Fibroblast of pulmonary artery (primary cell): ENCODE results near the gene RAB9A.
A peak's percentile ranks its signal among the peaks of the same experiment; 100 is the strongest.

Experiments used
- DNase-seq: peaks from one replicate; pipeline ENCODE4 v3.0.0-alpha.2; 2010; ENCODE audit warnings: low read depth
- H3K4me3 ChIP-seq: replicated peaks from 2 replicates; pipeline ENCODE4 v1.5.1; 2011; ENCODE audit warnings: low read depth, mild to moderate bottlenecking, control low read depth, low read length, moderate library complexity
- TF ChIP-seq, protein P1 (sequence below): IDR thresholded peaks from 2 replicates; pipeline ENCODE4 v1.5.1; 2011; ENCODE audit warnings: mild to moderate bottlenecking, control low read depth, low read length, inconsistent platforms; ENCODE audit errors: missing control alignments

RAB9A gene

DNA sequence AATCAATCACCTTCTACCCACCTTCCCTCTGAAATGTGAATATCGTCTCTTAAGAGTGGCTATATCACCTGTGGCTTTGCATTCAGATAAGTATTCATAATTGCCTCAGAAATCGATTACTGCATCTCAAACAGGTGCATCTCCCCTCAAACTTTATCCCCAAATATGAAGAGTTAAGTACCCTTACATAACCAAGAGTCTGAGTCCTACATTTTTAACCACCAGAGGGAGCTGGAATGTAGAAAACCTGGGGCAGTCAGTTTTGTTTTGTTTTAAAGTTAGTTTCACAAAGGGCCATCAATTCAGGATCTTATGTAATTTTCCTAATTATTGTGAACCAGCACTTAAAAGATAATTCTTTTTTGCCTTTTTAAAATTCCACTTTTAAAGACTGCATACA is 30.3 kb upstream of the RAB9A start:
- peak; percentile 69 for DNase-seq
- TF ChIP-seq, protein P1, sequence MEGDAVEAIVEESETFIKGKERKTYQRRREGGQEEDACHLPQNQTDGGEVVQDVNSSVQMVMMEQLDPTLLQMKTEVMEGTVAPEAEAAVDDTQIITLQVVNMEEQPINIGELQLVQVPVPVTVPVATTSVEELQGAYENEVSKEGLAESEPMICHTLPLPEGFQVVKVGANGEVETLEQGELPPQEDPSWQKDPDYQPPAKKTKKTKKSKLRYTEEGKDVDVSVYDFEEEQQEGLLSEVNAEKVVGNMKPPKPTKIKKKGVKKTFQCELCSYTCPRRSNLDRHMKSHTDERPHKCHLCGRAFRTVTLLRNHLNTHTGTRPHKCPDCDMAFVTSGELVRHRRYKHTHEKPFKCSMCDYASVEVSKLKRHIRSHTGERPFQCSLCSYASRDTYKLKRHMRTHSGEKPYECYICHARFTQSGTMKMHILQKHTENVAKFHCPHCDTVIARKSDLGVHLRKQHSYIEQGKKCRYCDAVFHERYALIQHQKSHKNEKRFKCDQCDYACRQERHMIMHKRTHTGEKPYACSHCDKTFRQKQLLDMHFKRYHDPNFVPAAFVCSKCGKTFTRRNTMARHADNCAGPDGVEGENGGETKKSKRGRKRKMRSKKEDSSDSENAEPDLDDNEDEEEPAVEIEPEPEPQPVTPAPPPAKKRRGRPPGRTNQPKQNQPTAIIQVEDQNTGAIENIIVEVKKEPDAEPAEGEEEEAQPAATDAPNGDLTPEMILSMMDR = peak; percentile 59
- H3K4me3 ChIP-seq = peak overlapping the region; percentile 19

DNA sequence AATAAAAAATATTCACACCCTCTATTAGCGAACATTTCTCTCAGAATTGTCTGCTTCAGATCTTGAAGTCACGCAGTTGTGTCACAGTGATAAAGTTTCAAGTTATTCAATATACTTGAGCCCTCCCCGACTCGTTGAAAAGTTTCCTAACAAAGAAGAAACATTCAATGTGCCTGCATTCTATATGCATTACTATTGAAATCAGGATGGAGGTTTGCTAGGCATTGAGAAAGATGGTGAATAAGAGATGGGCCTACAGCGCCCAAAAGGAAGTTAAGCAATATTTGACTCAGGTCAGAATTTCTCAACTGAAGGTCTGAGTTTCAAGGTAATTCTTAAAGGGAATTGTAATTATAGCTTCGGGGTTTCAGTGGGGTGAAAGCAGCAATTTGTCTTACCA is 29.9 kb upstream of the RAB9A start:
- peak; percentile 76 for DNase-seq
- TF ChIP-seq, protein P1 = no peak
- H3K4me3 ChIP-seq = peak overlapping the region; percentile 19

DNA sequence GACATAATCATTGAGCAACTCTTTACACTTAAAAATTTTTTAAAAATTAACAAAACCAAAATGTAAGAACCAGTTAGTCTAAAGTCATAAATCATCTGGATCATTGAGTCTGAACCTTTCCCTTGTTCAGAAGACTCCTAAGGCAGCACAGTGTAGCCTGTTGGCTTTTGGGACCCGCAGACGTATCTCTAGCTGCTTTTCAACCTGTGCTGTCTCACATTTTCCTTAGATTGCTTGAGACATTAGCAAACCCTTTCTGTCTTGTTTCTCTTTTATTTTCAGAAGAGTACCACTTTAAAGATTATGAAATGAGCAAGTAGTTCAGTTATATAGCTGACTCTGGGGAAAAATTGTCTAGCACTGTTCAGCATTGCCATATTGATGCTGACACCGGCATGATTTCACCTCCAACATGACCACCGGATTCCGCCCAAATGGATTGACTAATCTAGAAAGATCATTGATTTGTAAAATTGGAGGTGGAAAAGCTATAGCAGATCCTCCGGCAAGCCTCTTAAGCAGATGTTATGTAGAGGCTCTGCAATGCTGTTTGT is 27.1 kb upstream of the RAB9A start:
- H3K4me3 ChIP-seq = no peak overlapping the region
- TF ChIP-seq, protein P1 = no peak
- no peak for DNase-seq

DNA sequence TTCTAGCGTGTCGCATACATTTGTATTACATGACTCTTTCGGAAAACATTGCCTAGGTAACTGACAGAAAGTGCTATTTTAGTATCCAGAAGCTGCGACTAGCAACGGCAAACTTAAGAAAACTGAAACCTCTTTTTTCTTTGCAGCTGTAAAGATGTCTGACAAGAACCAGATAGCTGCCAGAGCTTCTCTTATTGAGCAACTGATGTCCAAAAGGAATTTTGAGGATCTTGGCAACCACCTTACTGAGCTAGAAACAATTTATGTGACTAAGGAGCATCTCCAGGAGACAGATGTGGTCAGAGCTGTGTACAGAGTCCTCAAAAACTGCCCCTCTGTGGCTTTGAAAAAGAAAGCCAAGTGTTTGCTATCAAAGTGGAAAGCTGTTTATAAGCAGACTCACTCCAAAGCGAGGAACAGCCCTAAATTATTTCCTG is 26.6 kb upstream of the RAB9A start:
- H3K4me3 ChIP-seq = no peak overlapping the region
- TF ChIP-seq, protein P1 = no peak
- DNase-seq = peak; percentile 51

DNA sequence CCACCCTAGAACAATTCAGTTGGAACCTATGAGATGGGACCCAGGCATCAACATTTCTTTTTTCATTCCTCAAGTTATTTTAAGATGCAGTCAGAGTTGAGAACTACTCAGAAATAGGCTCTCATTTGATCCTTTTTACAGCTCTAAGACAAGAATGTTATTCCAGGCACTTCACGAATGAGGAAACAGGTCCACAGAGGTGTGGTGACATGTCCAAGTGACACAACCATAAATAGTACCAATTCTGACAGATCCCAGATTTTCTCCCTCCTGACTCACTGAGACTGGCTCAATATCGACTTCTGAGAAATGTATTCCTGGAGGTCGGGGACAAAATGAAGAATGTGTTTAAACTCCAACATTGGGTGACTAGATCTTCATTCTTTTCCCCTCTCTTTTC is 24.9 kb upstream of the RAB9A start:
- TF ChIP-seq, protein P1 = no peak
- DNase-seq = no peak
- H3K4me3 ChIP-seq = no peak overlapping the region

DNA sequence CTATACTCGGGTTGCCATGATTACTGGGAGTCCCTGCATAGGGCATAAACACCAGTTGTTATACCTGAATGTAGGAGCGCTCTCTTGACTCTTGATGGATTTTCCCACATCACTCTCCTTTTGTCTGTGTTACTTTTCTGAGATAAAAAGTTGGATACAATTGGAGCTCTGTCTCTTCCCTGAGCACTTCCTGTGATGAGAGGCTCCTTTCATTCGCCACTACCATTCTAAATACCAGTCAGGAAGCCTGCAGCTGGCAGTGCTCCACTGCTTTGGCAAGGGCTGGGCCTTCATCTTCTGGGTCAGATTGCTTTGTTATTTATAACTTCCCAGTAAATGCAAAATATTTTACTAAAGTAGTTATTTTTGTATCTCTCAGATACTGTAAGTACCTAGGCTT is 22.1 kb upstream of the RAB9A start:
- no peak overlapping the region for H3K4me3 ChIP-seq
- DNase-seq = peak; percentile 24
- TF ChIP-seq, protein P1 = no peak

DNA sequence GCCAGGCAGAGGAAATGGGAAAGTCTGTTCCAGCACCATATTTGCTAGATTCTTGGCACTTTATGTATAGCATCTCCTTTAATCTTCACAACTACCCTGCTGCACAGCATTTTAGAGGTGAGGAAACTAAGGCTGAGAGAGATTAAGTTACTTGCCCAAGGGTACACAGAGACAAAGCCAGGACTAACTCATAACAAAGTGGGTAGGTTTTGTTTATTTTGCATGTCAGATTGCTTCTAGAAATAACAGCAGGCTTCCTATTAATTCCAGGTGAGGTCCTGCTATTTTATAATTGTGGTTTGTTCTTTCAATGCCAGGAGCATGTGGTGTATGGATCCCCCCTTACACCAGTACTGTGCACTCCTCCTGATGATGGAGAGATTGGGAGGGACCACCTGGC is 21.0 kb upstream of the RAB9A start:
- no peak for DNase-seq
- no peak overlapping the region for H3K4me3 ChIP-seq
- TF ChIP-seq, protein P1 = no peak
